Colon (tissue), 2 donors: Measurements from ENCODE around the gene ETS1.

Source experiments
- FAIRE-seq: peaks from 2 replicates; lab custom pipeline; 2012; peaks lifted over from hg19 to GRCh38; lab: Jason Lieb, UNC
- donor health status: control.
- donor health status: control.

ETS1 gene

DNA sequence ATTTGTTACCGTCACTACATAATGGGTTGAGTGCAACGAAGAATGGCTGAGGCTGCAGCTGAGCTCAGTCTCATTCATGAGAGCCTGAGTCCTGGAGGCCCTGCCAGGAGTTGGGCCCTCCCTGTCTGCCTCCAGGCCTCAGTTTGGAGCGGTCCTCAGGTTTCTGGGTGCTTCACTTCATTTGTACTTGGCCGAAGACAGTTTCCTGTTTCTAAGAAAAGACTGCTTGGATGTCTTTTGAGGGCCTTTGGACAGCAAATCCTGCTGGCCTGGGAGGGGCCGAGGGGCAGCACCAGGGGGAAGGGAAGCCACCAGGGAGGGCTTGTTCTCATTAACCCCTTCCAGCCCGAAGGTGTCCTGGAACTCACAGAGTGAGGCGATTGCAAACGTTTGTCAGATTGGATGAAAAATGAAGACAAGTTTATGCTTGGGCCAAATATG, 163.1 kb downstream of the ETS1 start:
- no peak for FAIRE-seq

DNA sequence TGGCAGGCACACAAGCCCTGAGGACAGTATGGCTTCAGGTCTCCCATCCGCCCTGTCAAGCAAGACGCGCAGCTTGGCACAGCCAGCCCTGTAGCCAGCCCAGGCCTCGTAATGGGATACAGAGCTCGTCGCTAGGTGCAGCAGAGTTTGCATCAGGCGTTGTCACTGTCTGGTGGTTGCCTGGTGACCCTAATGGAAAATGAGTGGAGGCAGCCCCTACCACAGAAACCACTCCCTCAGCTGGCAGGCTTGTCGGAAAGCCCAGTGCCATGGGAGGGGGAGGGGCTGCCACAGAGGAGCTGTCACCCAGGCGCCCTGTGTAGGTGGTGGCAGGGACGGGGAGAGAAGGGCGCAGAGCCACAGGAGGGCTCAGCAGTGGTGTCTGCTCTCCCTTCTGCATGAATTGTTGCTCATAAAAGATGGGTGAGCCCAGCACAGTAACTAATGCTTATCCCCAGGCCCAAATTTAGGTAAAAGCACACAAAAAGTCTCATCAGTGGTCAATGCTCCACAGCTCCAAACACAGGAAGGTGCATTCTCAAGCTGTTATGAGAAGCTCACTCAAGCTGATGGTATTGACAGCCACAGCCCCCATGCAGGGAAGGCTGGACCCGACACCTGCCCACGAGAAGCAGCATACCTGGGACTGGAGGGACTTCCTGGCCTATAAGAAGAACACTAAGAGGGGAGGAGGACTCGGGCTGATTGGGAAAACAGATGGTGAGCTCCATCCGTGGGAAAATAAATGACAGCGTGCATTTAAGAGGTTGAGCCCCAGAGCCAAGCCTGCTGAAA, 164.6 kb downstream of the ETS1 start:
- no peak for FAIRE-seq

DNA sequence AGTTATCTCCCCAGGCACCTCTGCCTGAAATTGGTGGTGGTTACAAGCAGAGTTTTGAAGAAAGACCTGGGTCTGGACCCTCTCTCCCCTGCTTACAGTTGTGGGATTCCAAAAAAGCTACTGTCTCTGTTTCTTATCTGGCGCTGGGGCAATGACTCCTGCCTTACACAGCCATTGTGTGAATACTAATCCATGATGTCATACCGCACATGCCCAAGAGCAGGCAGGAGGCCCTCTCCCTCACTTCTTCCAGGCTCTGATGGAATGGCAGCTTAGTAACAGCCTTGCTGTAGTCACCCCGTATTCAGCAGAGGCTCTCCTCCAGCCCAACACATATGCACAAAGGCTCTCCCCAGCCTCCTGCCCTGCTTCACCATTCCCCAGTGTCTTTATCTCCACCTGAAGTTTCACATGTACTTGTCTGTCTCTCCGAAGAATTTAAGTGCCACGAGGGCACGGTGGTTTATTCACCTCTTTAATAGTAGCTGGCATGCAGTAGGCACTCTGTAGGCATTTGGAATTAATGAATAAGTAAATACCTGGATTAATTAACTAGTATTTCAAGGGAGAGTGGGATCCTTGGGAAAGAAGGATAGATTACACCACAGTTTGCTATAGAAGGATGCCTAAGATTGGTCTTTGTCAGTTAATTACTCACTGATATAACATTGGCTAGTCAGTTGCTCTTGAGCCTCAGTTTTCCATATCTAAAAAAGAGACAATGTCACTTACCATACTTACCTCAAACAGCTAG, 165.6 kb downstream of the ETS1 start:
- no peak for FAIRE-seq

DNA sequence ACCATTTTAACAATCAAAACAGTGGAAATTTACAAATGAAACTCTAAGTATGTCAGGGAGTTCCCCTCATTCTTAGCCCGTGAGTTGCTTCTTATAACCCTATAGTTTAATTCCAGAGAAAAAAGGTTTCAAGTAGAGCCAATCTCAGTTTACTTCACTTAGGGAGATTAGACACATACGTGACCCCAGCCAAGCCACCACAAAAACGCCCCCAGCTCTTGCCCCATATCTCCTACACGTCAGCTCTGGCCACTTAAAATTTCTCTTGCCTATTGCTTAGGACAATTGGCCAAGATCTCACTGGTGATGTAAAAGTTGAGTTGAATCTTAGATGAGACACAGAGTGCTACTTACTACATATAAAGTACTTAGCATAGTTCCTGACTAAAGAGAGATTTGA, 166.4 kb downstream of the ETS1 start:
- FAIRE-seq: no peak

DNA sequence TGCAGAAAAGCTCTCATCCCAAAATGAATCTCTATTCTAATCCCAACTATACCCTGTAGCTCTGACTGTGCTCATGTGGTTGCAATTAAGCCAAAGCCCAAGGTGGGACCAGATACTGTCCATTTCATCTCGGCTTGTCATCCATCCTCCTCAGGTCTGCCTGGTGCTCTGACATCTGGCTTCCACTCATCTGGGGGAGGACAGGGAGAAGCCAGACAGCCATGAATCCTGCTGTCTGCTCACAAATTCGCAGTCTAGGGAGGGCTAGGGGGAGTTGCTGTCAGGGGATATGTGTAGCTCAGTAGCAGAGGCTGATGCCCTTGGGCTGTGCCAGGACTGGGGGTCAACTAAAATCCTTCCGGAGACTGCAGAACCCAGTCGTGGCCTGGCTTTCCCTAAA, 167.1 kb downstream of the ETS1 start:
- FAIRE-seq: no peak

DNA sequence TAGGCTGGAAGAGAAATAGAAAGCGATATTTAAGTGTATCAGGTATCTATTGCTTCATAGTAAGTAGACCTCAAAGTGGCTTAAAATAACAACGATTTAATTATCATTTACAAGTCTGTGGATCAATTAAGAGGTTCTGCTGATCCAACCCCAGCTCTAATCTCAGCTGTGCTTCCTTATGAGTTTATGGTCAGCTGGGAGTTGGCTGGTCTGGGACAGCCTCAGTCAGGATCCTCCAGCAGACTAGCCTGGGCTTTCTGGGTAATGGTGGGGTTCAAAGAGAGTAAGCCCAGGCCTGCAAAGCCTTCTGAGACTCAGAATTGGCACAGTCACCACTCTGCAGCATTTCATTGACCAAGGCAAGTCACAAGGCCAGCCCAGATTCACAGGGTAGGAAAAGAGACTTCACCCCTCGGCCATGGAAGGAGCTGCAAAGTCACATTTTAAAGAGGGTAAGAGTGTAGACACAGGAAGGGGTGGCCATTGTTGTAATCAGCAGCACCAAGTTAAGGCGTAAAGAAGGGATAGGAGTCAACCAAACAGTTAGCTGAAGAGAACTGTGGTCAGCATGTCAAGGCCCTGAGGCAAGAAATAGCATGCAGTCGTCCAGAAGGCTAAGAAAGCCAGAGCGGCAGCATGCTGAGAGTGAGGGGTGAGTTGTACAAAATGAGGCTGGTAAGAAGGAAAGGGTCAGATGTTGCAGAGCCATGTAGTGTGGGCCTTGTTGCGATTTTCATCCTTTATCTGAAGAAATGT, 168.2 kb downstream of the ETS1 start:
- FAIRE-seq: no peak

DNA sequence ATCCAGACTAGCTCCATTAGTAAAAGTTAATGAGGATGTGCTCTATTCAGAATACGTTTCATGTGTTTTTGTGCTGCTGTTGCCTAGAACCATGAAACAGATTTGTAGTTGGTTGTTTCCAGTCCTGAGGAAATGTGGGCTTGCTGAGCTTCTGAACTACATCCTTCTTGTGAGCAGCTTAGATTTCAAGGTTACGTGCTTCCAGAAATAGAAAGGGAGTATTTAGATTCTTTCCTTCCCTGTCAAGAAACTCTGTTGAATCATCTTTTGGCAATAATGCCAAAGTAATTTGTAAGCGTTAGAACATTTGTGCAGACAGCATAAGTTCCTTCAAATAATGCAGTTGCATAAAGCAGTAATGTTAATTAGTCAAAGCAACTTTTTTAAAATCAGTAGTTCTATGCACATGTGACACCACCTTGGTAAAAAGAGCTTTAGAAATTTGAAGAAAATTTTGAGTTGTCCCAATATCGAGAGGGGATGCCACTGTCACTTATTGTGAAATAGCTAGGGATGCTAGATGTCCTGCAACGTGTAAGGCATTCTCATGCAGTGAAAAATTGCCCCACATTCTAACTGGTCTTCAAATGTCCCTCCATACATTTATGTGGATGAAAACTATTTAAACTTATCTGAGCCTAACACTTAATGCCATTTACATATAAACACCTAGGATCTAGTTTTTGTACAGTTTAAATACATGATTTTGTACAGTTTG, 169.6 kb downstream of the ETS1 start:
- no peak for FAIRE-seq

DNA sequence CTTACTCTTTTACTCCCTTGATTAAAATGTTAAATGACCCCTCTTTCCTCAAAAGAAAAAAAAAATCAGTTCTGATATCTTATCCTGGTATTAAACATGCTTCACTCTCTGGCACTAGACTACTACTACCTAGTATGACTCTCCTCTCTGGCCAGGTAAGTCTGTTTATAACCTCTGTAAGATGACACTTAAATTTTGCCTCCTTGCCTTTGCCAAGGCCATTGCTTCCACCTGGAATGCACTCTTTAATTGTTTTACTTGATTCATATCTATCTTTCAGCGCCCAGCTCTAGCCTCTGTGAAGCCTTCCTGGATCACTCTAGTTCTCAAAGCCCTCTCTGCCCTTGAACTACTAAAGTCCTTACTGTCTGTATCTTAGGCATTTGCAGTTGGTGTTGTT, 170.4 kb downstream of the ETS1 start:
- FAIRE-seq: no peak

DNA sequence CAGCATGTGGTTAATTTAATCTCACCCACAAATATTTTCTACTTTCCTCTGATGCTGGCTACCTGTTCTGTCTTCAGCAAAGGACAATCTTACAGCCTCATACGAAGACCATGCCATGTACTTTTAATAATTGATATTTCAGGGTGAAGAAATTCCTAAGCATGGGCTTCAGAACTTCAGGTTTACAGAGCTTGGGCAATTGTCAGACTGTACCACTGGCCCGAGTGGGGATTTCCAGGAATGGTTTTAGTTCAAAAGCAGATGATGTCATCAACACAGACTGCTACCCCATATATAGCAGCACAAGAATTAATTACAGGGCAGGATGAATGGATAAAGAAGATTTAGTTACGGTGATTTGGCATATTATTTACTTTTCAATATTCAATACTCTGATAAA, 171.8 kb downstream of the ETS1 start:
- no peak for FAIRE-seq

DNA sequence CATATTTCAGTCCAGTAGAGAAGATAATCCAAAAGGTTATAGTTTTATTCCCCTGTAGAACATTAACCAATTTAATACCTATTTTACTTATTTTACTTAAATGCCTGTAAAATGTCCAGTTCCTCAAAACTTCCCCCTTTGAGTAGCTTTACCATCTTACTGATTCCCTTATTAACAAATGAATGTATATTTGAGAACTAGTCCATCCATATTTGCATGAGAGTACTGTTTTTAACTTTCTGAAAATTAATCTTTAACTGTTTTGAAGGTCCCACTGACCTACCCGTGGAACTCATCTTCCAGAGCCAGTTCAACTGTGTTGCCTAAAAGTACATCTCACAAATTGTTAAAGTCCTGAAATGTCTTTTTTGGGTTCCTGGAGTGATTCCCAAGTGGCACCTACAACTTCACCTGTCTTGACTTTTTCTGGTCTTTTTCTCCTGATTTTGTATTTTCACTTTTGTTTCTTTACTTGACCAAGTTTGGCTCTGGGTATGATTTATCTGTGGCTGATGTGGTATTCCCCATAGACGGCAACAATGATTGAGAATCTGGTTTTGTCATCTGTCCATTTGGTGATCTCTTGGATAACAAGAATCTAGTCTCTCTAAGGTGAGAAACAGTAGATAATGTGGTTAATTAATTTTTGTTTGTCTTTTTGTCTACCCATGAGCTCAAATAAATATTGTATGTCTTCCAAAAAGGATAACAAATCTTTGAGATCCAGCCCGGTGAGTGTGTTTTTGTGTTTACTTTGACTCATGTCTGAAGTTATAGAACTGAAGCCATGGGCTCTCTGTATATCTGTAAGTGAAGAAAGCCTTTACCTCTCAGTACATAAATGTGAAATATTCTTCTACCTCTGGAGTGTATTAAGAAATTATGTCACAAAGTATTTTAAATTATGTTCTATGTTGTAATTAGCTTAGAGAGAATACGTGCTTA, 174.2 kb downstream of the ETS1 start:
- FAIRE-seq: no peak

DNA sequence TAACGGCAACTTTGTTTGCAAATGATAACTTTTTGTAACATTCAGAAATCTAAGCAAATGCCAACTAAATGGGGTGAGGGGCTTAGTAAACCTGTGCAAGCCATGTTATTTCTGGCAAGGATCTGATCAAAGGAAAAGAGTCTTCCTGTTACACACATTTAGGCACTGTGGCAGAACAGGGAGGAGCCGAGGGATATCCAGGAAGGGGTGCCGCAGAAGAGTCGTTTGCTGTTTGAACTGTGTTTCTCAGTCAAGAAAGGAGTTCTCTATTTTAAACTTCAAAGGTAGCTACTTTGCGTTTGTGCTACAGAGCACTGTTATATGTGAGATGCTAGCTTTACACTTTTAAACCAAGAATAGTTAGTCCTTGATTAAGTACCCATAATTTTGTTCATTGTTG, 175.5 kb downstream of the ETS1 start:
- no peak for FAIRE-seq

DNA sequence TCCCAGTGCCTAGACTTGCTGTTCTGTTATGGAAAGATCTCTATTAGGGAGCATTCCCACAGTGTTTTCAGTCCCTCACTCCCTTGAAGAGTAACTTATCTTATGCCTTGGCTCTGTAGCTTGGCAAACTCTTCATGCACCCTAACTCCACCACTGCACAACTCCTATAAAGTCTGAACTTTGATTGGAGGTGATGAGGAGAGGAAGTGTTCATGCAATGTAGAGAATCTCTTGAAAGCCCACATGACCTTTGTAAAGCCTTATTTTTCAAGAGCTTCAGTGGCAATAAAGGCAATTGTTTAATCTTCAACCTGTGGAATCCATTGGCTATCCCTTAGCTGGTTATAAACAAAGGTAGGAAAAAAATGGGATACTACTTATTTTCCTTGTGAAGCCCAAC, 176.2 kb downstream of the ETS1 start:
- FAIRE-seq: peak; percentile 43

DNA sequence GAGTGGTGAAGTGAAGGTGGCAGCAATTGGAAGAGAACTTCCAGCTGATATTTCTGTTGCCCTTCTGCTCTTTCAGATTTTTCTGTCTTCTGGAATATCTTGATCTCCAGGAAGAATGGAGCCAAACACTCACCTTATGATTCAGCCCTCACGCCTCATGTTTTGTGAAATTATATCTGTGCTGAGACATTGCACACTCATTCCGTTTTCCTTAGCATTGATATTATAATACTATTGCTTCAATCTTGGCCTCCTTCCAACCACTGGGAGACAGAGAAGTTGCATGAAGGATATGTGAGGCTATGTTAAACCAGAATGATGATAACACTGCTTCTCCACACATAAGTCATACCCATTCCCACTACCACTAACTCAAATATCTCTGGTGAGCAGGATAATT, 177.9 kb downstream of the ETS1 start:
- FAIRE-seq: no peak
